ENCODE results near the gene ZBTB24.

DNA sequence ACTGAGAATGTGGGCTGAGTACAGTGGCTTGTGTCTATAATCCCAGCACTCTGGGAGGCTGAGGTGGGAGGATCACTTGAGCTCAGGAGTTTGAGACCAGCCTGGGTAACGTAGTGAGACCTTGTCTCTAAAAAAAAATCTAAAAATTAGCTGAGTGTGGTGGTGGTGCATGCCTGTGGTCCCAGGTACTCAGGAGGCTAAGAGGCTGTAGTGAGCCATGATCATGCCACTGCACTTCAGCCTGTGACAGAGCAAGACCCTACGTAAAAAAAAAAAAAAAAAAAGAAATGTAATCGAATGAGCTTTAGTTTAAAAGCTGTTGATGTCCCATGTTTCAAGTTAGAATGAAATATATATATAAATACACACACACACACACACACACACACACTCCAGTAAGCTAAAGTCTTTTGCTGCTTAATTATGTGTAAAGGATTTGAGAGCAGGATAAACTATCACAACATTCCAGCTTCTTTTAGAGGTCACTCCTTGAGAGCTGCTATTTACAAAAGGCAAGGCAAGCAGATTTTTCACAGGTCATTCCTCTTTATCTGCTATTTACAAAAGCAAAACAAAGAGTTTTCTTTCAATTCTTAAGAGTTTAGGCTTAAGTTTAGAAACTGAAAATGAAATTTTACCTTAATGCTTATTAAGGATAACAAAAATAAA is 22.7 kb downstream of the ZBTB24 start:
- TF ChIP-seq EZH2 (IDR thresholded peaks at IDR 0.05; ENCODE audit: insufficient read depth, poor library complexity, severe bottlenecking) (no peak), EZH2phosphoT487 (IDR thresholded peaks at IDR 0.05; ENCODE audit: insufficient read depth, low read depth) (no peak)
